GM12878 (cell line): Measurements from ENCODE around the gene TMIGD2. TPM values are rescaled to one million over a fixed set of nuclear protein-coding genes. Genes with fewer than 3 reads are reported as not detected.
A peak's percentile ranks its signal among the peaks of the same experiment; 100 is the strongest.

Experiments
- BHLHE40 ChIP-seq, 2 experiments: fragments of 450-650 bp in 1 of 2; IDR thresholded peaks; 2 replicates each; pipeline ENCODE4 v1.6.1; 2011 to 2017; ENCODE audit warnings: low read depth in 2 of 2, borderline replicate concordance in 1 of 2, improper control_type of control experiment in 1 of 2, low read length in 1 of 2, mild to moderate bottlenecking in 1 of 2
- BMI1 ChIP-seq: fragments of 450-650 bp; IDR thresholded peaks from 2 replicates; pipeline ENCODE4 v1.6.1; 2016; ENCODE audit warnings: mild to moderate bottlenecking, moderate library complexity, borderline replicate concordance
- EGR1 ChIP-seq, 2 experiments: IDR thresholded peaks; 1 replicate in 1 of 2; 2 replicates in 1 of 2; pipeline ENCODE4 v1.6.1; 2011 to 2012; ENCODE audit warnings: low read depth in 2 of 2, low read length in 2 of 2, borderline replicate concordance in 1 of 2, mild to moderate bottlenecking in 1 of 2, moderate library complexity in 1 of 2
- EZH2 ChIP-seq: IDR thresholded peaks from 2 replicates; pipeline ENCODE4 v1.6.1; 2012; ENCODE audit warnings: low read depth, mild to moderate bottlenecking, control low read depth, inconsistent platforms, low read length, borderline replicate concordance; ENCODE audit not compliant: control insufficient read depth
- HCFC1 ChIP-seq: fragments of 150-350 bp; IDR thresholded peaks from 2 replicates; pipeline ENCODE4 v1.6.1; 2014; ENCODE audit warnings: low read length
- IKZF2 ChIP-seq, 2 experiments: fragments of 450-650 bp; IDR thresholded peaks; 2 replicates each; pipeline ENCODE4 v1.6.1; 2017; ENCODE audit warnings: mild to moderate bottlenecking in 2 of 2, moderate library complexity in 2 of 2
- KLF5 ChIP-seq: fragments of 450-650 bp; IDR thresholded peaks from 2 replicates; pipeline ENCODE4 v1.6.1; 2014; ENCODE audit warnings: mild to moderate bottlenecking; ENCODE audit not compliant: partially characterized antibody
- MTA2 ChIP-seq: fragments of 450-650 bp; IDR thresholded peaks from 2 replicates; pipeline ENCODE4 v1.6.1; 2016; ENCODE audit warnings: low read depth, mild to moderate bottlenecking, moderate library complexity
- PAX5 ChIP-seq: IDR thresholded peaks from 2 replicates; pipeline ENCODE4 v1.6.1; 2011; ENCODE audit warnings: low read depth, low read length, borderline replicate concordance
- PML ChIP-seq: IDR thresholded peaks from 2 replicates; pipeline ENCODE4 v1.6.1; 2012; ENCODE audit warnings: low read length, inconsistent platforms
- POU2F2 ChIP-seq: IDR thresholded peaks from 3 replicates; pipeline ENCODE4 v1.6.1; 2011; ENCODE audit warnings: low read depth, mild to moderate bottlenecking, low read length, borderline replicate concordance
- SPI1 ChIP-seq: IDR thresholded peaks from 2 replicates; pipeline ENCODE4 v1.6.1; 2011; ENCODE audit warnings: low read depth, mild to moderate bottlenecking, low read length, moderate library complexity, borderline replicate concordance; ENCODE audit not compliant: insufficient read depth
- SREBF2 ChIP-seq: IDR thresholded peaks from 2 replicates; pipeline ENCODE4 v1.6.1; 2012; ENCODE audit warnings: mild to moderate bottlenecking, low read length
- TAF1 ChIP-seq: IDR thresholded peaks from 2 replicates; pipeline ENCODE4 v1.6.1; 2011; ENCODE audit warnings: mild to moderate bottlenecking, low read depth, low read length, borderline replicate concordance
- TCF3 ChIP-seq: IDR thresholded peaks from 2 replicates; pipeline ENCODE4 v1.6.1; 2012; ENCODE audit warnings: low read depth, mild to moderate bottlenecking, low read length, borderline replicate concordance; ENCODE audit not compliant: insufficient read depth
- ZNF622 ChIP-seq: fragments of 450-650 bp; IDR thresholded peaks from 2 replicates; pipeline ENCODE4 v1.6.1; 2017; ENCODE audit warnings: mild to moderate bottlenecking, inconsistent platforms
- ZZZ3 ChIP-seq: IDR thresholded peaks from 2 replicates; pipeline ENCODE4 v1.6.1; 2011; ENCODE audit warnings: low read depth; ENCODE audit not compliant: control insufficient read depth, insufficient read length
- polyA plus RNA-seq, 11 experiments: library from polyadenylated mRNA; depleted of rRNA in 4 of 11; unstranded in 6 of 11; stranded (reverse) in 5 of 11; fragments of >200 nt; fragmentation: Nextera tagmentation in 4 of 11; fragmentation: Illumina TruSeq in 1 of 11; extraction: Ambion mirVana in 4 of 11; extraction: Trizol in 1 of 11; gene quantifications; 1 replicate in 1 of 11; 2 replicates in 10 of 11; pipeline versions ENCODE4 v1.2.1 to v1.2.3, GENCODE V29; 2011 to 2016; ENCODE audit warnings: inconsistent platforms in 2 of 11, missing spikeins in 2 of 11, low read depth in 1 of 11
- total RNA-seq, 4 experiments: library from RNA; depleted of rRNA in 3 of 4; stranded (reverse); fragments of >200 nt in 3 of 4; fragmentation: Illumina TruSeq in 1 of 4; extraction: Trizol in 1 of 4; gene quantifications; 2 replicates each; pipeline versions ENCODE4 v1.2.1 to v1.2.3, GENCODE V29; 2013 to 2021
- TF ChIP-seq, protein P1 (sequence below): fragments of 450-650 bp; IDR thresholded peaks from 2 replicates; pipeline ENCODE4 v1.6.1; 2014; ENCODE audit warnings: mild to moderate bottlenecking
- TF ChIP-seq, protein P2 (sequence below): IDR thresholded peaks from 2 replicates; pipeline ENCODE4 v1.6.1; 2012; ENCODE audit warnings: low read depth, low read length, improper control_type of control experiment
- TF ChIP-seq, protein P3 (sequence below): IDR thresholded peaks from 2 replicates; pipeline ENCODE4 v1.6.1; 2011; ENCODE audit warnings: borderline replicate concordance, low read depth, mild to moderate bottlenecking, moderate library complexity, low read length; ENCODE audit not compliant: insufficient read depth, poor library complexity, severe bottlenecking
- TF ChIP-seq, protein P4 (sequence below): fragments of 150-350 bp; IDR thresholded peaks from 2 replicates; pipeline ENCODE4 v1.6.1; 2014; ENCODE audit warnings: mild to moderate bottlenecking, low read depth, low read length
- TF ChIP-seq, protein P5 (sequence below): IDR thresholded peaks from 2 replicates; pipeline ENCODE4 v1.6.1; 2012; ENCODE audit warnings: low read length, inconsistent platforms

TMIGD2 gene
- total and polyA plus RNA-seq, 10 of the 15 experiments (the other 5 are each of a cell fraction or from before 2014, with no cell fraction given): 0.09 to 0.40 (median 0.14) TPM; not detected in 5

DNA sequence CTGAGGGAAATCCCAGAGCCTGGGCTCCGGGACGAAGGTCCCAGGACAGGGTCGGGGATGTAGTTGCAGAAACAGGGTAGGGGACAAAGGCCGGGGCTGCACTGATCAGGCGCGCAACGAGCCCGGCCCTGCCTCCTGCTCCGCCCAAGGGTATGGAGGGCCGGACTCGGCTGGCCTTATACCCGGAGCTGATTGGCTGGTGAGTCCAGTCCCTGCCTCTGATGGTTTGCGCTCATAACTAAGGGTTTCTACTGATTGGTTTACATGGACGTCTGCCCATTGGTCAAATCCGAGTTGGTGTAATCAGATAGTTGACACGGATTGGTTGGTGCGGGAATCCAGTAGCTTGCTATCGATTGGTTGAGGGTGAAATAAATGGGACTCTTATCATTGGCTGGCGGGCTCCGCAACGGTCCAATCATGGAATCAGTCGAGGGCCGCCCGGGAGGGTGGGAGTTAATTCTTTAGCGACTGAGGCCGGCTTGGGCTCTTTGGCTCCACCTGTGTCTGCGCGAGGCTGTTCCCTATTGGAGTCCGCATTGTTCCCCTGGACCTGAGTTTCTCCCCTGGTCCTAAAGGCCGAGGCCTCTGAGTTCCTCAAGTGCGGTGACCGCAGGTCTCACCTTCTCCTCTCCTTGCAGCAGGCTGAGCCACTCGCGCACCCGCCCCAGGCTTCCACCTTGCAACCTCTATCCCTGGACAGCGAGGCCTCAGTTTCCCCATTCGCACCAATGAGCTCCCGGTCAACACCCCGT lies 40.6 kb upstream of the TMIGD2 start (continued):
- TF ChIP-seq, protein P1, sequence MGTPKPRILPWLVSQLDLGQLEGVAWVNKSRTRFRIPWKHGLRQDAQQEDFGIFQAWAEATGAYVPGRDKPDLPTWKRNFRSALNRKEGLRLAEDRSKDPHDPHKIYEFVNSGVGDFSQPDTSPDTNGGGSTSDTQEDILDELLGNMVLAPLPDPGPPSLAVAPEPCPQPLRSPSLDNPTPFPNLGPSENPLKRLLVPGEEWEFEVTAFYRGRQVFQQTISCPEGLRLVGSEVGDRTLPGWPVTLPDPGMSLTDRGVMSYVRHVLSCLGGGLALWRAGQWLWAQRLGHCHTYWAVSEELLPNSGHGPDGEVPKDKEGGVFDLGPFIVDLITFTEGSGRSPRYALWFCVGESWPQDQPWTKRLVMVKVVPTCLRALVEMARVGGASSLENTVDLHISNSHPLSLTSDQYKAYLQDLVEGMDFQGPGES: peak; percentile 98
- no peak for TF ChIP-seq ZNF622
- no peak for TF ChIP-seq PAX5
- TF ChIP-seq, protein P2, sequence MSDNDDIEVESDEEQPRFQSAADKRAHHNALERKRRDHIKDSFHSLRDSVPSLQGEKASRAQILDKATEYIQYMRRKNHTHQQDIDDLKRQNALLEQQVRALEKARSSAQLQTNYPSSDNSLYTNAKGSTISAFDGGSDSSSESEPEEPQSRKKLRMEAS: no peak
- peak; percentile 54 for TF ChIP-seq MTA2
- TF ChIP-seq SREBF2: no peak
- TF ChIP-seq TCF3: no peak
- TF ChIP-seq, protein P3, sequence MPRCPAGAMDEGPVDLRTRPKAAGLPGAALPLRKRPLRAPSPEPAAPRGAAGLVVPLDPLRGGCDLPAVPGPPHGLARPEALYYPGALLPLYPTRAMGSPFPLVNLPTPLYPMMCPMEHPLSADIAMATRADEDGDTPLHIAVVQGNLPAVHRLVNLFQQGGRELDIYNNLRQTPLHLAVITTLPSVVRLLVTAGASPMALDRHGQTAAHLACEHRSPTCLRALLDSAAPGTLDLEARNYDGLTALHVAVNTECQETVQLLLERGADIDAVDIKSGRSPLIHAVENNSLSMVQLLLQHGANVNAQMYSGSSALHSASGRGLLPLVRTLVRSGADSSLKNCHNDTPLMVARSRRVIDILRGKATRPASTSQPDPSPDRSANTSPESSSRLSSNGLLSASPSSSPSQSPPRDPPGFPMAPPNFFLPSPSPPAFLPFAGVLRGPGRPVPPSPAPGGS: no peak
- TF ChIP-seq, protein P4, sequence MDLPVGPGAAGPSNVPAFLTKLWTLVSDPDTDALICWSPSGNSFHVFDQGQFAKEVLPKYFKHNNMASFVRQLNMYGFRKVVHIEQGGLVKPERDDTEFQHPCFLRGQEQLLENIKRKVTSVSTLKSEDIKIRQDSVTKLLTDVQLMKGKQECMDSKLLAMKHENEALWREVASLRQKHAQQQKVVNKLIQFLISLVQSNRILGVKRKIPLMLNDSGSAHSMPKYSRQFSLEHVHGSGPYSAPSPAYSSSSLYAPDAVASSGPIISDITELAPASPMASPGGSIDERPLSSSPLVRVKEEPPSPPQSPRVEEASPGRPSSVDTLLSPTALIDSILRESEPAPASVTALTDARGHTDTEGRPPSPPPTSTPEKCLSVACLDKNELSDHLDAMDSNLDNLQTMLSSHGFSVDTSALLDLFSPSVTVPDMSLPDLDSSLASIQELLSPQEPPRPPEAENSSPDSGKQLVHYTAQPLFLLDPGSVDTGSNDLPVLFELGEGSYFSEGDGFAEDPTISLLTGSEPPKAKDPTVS: no peak
- TF ChIP-seq ZZZ3: no peak
- TF ChIP-seq KLF5: no peak
- TF ChIP-seq IKZF2 (IDR thresholded peaks at IDR 0.05): peak; percentile 63 to 71; a peak in 3 of 4 replicates
- no peak for TF ChIP-seq BMI1
- TF ChIP-seq BHLHE40 (IDR thresholded peaks at IDR 0.05; ENCODE audit: borderline replicate concordance in 1 of 2, low read depth in 2 of 2, low read length in 1 of 2): peak; percentile 15 to 16; a peak in 2 of 4 replicates
- TF ChIP-seq HCFC1: 0 out of 2 replicates have a peak, but pooled peaks have one; percentile 12
- peak; percentile 17; the same call in 1 of the 2 replicates for TF ChIP-seq SPI1
- peak; percentile 71; the same call in 2 of the 3 replicates for TF ChIP-seq POU2F2
- peak; percentile 84; the same call in 1 of the 2 replicates for TF ChIP-seq PML
- peak; percentile 61; the same call in 1 of the 2 replicates for TF ChIP-seq TAF1
- TF ChIP-seq, protein P5, sequence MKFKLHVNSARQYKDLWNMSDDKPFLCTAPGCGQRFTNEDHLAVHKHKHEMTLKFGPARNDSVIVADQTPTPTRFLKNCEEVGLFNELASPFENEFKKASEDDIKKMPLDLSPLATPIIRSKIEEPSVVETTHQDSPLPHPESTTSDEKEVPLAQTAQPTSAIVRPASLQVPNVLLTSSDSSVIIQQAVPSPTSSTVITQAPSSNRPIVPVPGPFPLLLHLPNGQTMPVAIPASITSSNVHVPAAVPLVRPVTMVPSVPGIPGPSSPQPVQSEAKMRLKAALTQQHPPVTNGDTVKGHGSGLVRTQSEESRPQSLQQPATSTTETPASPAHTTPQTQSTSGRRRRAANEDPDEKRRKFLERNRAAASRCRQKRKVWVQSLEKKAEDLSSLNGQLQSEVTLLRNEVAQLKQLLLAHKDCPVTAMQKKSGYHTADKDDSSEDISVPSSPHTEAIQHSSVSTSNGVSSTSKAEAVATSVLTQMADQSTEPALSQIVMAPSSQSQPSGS: no peak
- no peak; a peak in 1 of 3 replicates for TF ChIP-seq EGR1 (IDR thresholded peaks at IDR 0.05; ENCODE audit: borderline replicate concordance in 1 of 2, low read depth in 2 of 2, low read length in 2 of 2)
- peak; percentile 100 for TF ChIP-seq EZH2
